NCI-H146 treated with DMSO at 0.1 percent for 48 hours (cell line): ENCODE results near the gene CDK15.

Experiments used
- DNase-seq: peaks from one replicate; lab custom pipeline; 2025; ENCODE audit not compliant: unreplicated experiment; lab: John Stamatoyannopoulos, UW

The CDK15 gene

DNA sequence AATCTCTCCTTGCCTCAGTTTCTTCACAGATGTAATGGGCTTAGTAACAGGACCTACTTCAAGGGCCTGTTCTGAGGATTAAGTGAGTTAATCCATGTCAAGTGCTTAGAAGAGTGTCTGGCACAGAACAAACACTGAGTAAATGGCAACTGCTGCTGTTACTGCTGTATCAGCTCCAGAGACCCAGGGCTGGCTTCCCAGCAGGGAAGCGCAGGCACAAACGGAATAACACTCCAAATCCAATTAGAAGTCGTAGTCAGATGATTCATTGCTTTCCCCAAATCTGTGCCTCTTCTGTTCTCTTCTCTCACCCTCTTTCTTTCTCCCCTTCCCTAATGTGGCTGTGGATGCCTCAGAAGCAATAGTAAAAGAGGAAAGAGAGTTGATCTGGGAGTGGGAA, 126.2 kb downstream of the CDK15 start:
- no peak for DNase-seq

DNA sequence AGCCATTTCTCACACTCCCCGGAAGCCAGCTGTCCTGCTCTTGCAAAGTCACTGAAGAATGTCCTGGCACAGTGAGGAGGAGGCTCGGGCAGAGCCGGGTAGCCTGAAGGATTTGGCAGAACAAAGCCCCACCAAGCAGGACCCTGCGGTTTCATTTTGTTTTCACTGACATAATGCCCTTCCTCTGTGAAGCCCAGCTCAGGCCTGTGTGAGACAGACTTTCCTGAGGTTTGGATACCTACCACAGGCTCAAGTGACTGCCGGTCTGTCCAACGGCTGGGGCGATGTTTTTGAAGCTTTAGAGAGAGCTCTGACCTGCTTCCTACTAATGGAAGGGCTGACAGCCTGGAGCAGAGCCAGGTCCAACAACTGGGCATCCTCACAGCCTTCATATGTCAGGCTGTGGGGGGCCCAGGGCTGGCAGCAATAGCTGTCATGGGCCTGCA, 127.5 kb downstream of the CDK15 start:
- no peak for DNase-seq

DNA sequence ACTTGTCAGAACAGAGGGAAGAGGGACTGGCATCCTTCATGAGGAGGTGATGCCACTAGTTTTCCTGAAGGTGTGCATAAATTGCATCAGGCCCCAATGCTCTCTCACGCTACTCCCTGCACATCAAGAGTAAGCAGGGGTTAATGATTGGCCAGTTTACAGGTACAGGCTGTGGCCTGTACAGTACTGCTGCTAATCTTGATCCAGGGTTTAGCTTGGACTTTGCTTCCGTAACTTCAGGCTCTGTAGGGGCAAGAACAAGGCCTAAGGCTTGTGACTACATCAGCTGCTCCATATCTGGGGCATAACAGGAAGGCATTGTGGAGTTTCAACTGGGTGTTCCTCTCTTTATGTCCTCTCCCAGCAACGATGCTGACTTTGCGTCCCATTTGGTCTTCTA, 130.5 kb downstream of the CDK15 start:
- no peak for DNase-seq

DNA sequence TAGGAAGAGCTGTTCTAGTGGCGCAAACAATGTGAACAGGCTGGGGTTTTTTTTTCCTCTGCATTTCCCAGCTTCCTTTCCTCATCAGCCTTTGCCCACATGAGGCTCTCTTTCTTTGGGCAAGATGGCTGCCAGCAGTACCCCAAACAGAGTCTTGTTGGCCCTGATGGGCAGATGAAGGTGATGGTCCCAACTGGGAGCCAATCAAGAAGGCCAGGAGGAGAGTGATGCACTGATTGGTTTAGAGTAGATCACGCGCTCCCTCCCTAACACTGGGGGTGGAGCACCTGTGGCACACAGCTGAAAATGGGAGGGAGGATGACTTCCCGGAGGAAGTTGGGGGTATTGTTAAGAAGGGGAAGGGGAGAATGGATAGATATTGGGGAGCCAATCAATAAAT, 131.0 kb downstream of the CDK15 start:
- no peak for DNase-seq

DNA sequence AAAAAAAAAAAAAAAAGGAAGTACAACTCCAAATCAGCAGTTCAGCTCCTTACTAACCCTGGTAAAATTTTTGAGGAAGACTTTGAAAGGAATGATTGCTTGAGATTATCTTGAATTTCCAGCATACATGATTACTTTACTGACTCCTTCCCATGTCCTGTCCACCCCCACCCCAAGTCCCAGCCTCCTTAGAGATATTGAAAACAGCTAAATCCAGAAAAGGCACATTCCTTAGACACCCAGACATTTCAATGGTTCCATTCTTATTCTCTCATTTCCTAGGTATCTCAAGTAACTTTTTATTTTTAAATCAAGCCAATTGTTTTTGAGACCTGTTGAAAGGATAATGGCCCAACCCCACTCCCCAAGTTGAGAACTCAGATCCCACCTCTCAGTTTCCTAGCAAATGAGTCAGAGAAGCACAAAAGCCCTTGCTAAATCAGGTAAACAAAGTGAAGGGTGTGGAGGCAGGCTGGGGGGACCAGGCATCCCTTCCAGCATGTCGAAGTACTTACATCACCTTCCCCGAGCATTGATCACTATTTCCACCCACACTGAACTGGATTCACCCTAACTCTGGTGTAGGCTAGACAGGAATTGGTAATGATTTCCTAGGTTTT, 131.9 kb downstream of the CDK15 start:
- DNase-seq = no peak

- no peak for DNase-seq
Observed at GRCh38 chr2:201938781-201939180, 132.4 kb downstream of the CDK15 start.

DNA sequence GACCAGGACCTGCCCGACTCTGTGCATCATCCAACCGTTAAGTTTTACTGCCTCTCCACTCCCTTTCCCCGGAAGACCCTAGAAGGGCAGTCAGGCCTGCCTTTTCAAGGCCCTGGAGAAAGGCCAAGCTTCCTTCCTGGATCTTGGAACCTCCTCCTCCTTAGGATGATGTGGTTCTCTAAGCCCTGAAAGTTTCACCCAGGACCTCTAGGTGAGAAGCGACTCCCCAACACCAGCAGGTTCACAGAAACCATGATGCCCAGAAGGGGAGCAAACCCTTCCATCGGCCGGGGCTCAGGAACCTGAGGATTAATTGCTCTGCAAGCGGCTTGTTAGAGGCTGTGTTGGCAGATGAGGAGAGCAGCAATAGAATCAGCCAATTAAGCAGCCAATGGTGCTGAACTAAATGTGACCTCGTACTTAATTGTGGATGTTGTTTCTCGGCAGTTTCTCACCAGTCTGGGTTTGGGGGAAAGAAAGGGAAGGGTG, 133.2 kb downstream of the CDK15 start:
- no peak for DNase-seq

DNA sequence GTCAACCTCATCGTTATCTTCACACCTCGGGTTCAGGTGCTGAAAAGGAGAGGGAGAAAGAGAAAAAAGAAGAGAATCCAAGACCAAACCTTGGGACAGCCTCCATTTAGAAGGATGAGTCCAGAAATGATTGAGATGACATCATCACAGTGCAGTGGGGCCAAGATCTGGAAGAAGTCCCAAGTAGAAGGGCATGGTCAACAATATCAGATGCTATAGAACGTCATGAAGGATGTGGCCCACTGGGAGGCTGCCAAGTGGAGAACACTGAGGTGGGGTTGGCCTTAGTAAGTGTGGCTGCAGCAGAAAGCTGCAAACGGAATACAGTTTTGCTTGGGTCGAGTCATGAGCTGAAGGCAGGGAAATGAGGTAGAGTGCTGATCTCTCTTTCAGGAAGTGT, 136.2 kb downstream of the CDK15 start:
- DNase-seq = no peak
